HG02852 (cell line): ENCODE data around the gene CIAO3.
A peak's percentile ranks its signal among the peaks of the same experiment; 100 is the strongest.

Experiments used
- ATAC-seq: cut with Tn5 transposase; IDR thresholded peaks from one replicate; pipeline ENCODE4 v1.9.1; 2021; ENCODE audit warnings: mild to moderate bottlenecking, moderate library complexity; ENCODE audit not compliant: unreplicated experiment

Gene CIAO3

DNA sequence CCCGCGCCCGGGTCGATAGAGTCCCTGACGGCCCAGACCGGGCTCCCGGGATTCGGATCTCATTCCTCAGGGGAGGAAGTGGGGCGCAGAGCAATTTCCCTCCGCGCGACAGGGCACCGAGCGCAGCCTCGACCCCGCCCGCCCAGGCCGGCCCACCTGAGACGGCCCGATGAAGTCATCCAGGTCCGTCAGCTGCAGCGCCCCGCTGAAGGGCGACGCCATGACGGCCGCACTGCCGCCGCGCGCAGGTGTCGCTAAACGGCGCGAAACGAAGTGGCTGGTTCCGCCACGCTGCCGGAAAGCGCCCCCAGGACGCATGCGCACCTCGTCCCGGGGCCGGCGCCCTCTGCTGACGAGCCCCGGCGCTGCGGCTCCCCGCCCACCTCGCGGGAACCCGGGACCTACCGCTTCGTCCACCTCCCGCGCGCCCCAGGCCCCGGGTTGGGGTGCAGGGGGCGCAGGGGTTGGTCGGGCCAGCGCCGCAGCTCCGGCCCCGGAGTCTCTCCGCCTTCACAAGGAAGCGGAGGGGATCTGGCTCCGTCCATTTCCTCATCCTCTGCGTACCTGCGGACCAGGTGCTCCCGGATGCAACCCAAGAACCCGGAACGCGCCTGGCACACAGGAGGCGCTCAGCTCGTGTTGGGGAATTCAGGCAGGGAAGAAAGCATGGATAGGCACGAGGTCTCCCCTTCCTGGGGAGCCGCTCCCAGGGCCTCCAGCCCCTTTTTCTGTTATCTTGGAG is at the start of gene CIAO3:
CIAO3 (minus strand) TSS at position 234 of the 742 bp plus-strand sequence; CDS start at position 222, 12 bp downstream.
- ATAC-seq: peak; percentile 60

DNA sequence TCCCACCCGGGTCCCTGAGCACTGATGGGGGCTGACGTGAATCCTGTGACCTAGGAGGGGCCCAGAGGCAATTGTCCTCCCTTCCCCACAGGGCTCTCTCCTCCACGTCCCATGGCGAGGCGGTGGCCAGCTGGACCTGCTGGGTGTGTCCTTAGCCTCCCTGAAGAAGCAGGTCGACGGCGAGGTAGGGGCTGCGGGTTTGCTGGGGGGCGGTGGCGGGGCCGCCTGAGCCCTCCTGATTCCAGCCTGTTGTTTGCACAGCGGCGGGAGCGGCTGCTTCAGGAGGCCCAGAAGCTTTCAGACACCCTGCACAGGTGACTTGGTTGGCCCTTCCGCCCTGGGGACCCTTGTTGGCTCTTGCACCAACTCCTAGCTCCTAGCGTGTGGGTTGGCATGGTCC is 49.3 kb upstream of the CIAO3 start:
- no peak for ATAC-seq

DNA sequence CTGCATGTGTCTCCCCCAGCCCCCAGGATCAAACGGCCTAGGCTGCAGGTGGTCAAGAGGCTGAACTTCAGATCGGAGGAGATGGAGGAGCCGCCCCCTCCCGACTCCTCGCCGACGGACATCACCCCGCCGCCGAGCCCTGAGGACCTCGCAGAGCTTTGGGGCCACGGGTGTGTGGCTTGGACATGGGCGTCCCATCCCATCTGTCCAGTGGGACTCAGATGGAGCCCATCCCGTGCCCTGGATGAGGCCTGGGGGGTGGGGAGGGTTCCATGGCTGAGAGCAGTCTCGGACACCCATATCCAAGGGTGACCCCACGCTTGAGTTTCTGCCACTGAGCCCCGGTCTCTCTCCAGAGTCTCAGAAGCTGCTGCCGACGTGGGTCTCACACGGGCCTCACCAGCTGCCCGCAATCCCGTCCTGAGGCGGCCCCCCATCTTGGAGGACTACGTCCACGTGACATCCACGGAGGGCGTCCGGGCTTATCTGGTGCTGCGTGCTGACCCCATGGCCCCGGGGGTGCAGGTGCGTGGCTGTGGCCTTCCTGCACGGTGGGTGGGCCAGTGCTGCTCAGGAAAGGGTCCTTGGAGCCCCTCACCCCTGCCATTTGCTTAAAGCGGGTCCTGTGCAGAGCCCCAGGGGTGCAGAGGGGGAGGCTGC is 48.5 kb upstream of the CIAO3 start:
- no peak for ATAC-seq

DNA sequence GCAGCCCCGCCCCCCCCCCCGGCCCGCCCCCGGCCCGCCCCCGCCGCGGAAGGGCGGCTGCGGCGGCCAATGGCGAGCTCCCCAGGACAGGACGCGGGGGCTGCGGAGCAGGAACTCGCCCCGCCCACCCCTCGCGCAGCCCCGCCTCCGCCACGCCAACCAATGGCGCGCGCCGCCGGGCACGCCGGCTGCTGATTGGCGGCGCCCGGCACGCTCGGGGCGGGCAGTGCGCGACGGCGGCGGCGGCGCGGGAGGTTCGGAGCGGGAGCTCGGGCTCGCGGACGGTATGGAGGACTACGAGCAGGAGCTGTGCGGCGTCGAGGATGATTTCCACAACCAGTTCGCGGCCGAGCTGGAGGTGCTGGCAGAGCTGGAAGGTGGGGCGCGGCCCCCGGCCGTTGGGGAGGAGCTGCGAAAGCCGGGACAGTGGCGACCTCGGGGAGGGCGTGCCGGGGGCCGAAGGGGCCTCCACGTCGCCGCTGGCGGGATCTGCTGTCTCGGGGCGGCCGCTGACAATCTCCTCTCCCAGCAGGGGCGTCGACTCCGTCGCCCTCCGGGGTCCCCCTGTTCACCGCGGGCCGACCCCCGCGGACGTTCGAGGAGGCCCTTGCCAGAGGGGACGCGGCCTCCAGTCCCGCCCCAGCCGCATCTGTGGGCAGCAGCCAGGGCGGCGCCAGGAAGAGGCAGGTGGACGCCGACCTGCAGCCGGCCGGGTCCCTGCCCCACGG is 47.8 kb upstream of the CIAO3 start, which contains the start of gene CHTF18:
CHTF18 (plus strand) TSS at position 222 of the 728 bp plus-strand sequence; CDS start at position 287, 65 bp downstream.
- peak; percentile 75 for ATAC-seq

DNA sequence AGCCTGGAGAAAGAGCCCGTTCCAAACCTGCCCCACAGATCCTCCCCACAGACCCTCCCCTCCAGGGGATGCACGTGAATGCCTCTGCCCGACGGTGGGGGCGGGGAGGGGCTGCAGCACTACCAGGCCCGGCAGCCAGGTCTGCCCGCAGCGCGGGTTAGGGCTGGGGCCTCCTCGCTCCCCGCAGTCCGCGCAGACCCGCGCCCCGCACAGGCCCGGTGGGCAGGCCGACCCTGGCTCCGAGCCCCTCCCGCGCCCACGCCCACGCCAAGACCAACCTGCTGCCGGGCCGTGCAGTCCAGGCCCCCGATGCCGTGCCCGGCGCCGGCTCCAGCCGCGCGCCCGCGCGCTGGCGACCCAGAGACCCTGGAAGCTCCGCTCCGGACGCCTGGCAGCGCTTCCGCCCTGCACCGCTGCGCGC is 47.2 kb upstream of the CIAO3 start, which contains the start of gene RPUSD1:
RPUSD1 (minus strand) TSS at position 404 of the 421 bp plus-strand sequence. CDS start 644 bp downstream, outside the sequence.
- peak; percentile 16 for ATAC-seq

DNA sequence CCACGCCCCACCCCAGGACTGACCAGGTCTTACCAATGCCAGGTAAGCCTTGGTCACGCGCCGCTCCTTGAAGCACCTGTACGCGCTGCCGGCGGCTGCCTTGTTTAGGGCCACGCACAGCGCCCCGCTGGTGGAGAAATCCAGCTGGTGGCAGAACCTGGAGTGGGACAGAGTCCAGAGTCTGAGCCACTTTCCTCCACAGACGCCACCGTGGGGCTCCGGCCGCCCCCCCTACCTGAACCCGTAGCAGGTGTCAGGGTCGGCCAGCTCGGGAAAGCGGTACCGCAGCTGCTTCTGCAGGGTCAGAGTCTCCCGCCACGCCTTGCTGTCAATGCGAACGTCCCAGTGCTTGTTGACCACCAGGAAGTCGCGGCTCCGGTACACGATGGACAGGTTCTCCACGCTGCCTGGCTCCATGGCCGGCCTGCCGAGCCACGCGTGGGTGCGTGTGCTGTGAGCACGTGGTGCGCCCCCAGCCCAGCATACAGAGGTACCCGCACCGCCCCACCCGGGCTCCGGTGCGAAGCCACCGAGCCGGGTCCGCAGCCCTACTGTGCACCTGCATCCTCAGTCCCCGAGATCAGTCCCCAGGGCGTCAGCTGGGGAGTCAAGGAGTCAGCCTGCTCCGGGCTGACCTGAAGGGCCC is 46.6 kb upstream of the CIAO3 start:
- ATAC-seq: no peak

DNA sequence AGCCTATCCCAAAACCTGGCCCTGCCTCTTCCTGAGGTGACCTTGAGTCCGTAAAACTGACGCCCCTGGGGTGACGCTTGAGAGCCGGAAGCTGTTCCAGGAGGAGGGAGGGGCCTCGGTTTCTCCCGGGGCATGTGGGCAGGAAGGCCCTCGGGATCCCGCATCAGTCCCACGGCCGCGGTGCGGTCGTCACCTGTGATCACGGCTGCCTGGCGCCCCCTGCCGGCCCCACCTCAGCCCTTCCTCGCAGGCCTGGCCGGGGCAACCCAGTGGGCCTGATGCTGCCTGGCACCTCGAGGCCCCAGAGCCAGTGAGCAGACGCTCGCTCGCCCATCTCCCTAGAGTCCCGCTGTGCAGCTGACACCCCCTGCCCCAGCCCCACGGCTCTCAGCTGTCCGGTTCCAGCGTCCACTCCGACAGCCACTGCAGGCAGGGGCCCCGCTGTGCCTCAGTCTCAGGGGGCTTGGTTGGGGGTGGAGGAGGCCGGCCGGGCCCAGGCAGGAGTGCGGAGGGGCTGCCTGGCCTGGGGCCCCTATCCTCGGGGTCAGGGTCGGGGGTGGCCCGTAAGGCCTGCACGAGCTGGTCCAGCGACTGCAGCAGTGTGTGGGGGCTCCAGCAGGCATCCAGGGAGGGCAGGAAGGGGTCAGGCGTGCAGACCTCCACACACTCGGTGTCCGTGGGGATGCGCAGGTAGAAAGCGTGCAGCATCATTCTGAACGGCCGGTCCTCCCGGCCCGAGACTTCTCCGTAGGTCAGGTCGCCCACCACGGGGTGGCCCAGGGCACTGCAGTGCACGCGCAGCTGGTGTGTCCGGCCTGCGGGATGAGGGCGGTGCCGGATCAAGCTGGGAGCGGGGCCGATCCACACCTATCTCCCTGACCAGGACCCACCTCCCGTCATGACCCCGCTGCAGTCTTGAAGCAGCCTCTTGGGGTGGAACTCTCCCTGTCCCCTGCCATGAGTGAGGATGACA is 45.1 kb upstream of the CIAO3 start:
- no peak for ATAC-seq

DNA sequence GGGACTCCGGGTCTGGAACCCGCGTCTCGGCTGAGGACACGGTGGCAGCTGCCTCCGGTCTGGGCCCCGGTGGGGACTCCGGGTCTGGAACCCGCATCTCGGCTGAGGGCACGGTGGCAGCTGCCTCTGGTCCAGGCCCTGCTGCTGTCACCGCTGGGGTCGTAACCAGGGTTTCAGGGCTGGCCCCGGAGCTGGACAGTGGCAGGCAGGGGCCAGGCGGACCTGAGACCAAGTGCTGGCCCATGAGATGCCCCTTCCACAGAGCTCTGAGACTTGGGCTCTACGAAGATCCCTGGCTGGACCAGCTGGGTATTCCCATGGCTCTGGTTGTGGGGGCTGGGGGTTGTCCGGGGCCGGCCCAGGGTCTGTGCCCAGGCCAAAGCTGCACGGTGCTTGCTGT is 43.6 kb upstream of the CIAO3 start:
- no peak for ATAC-seq

DNA sequence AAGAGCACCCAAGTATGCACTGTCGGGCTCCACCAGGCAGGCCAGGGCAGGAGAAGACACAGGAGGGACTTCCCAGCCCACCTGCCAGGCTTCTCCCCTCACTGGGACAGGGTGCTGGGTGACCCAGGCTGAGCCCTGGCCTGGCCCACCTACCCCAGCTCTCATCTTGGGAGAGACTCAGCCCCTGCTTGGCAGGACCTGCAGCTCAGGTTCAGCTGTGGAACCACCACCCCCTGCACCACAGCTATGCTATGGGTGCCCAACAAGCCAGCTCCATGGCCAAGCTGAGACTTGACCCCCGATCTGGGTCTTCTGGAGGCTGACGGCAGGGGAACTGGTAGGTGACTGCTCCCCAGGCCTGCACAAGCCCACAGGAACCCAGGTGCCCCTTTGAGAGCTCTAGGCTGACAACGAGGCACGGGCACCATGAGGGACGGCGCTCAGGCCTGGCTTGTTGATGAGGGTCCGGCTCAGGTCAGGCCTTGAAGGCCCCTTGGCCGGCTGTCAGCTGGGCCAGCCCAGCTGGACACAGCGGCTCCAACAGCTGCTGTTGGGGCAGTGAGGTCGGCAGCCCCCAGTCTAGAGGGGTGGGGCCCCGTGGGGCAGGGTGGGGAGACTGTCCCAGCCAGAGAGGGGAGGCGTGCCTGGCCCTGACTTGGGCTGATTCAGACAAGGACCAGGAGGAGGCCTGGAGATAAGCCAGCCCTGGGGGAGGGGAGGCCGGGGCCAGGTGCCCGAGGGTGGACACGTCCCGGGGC is 42.8 kb upstream of the CIAO3 start:
- no peak for ATAC-seq

DNA sequence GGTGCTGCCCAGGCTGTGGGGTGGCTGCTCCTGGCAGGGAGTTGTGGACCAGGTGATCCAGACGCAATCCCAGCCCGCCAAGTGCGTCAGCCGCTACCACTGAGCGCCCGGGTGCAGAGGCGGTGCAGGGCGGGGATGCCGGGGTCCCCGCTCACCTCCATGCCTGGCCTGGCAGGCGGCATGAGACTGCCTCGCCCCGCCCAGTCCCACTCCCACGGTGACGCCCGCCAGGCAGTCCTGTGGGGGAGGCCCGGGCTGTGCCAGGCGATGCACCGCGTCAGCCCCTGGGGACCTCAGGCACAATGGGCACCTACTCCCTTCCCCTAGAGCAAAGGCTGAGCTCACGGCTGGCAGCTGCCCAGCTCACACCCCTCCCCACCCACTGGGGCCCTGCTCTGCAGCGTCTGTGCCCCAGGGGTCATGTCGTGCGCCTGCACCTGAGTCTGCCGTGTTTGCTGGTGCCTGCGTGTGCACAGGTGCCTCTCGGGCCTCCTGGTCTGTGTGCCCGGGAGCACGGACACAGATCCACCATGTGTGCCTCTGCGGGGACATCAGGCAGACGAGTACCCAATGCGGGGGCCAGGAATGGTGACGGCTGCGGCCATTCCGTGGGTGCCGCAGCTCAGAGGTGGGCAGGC is 42.1 kb upstream of the CIAO3 start:
- ATAC-seq: no peak

DNA sequence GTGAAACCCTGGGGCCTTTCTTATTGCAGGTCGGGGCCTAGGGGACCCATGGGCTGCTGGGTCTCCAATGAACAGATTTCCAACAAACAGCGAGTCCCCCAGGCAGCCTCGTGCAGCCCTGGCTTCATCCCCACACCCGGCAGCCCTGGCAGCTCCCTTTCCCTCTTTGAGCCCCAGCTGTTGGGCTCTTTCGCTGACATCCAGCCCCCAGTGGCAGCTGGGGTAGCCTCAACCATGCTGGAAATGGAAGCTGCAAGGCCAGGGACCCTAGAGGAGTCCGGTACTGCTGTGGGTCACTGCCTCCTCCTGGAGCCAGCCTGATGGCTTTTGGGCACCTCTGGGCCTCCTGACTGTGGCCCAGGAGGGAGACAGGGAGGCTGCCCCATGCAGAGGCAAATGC is 41.5 kb upstream of the CIAO3 start:
- ATAC-seq: no peak

DNA sequence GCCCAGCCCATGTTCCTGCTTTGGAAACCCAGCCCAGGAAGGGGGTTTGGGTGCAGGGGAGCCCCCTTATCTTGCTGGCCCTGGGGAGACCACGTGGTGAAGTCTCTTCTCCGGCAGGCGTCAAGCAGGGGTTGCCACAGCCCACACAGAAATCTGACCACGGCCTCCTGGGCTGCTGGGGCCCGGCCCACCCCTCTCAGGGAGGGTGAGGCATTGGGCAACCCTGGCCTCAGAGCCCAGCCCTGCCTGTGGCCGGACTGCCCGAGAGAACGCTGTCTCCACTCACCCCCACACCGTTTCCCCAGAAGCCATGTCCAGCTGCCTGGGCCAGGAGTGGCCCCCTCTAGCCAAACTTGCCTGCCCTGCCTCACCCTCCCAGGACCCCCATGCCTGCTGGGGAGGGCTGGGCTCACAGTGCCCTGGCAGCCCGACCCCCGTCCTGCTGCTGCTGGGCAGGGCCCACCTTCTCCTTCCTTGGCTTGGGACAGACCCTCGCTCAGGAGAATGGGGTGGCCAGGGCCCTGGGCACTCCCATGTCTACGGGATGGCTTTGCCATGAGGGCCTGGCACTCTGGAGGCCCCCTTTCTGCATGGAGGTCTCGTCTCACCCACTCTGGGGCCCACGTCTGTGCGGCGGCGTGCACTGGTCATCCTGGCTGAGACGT is 40.7 kb upstream of the CIAO3 start:
- ATAC-seq: no peak

DNA sequence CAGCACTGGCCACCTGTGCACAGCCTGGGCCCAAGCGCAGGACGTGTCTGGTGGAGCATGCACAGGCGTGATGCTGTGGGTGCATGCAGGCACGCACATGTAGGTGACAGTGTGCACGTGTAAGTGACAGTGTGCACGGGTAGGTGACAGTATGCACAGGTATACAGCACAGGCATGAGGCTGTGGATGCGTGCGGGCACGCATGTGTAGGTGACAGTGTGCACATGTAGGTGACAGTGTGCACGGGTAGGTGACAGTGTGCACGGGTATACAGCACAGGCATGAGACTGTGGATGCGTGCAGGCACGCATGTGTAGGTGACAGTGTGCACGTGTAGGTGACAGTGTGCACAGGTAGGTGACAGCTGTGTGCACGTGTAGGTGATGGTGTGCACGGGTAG is 39.5 kb upstream of the CIAO3 start:
- no peak for ATAC-seq

DNA sequence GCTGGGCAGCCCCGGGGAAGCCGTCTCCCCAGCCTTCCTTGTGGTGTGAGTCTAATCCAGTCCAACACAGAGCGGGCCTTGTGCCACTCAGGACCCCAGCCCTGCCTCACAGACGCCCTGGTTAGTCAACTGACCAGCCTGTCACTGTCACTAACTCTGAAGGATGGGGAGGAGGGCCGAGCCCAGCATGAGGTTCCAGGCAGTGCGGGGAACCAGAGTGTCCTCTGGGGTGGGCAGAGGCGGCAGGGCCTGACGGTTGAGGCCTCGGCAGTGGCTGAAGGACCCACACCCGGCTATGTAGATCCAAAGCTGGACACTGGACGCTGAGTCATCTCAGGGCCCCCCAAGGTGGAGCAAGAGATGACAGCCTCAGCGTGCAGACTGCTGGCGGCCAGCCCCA is 38.8 kb upstream of the CIAO3 start:
- ATAC-seq: no peak

DNA sequence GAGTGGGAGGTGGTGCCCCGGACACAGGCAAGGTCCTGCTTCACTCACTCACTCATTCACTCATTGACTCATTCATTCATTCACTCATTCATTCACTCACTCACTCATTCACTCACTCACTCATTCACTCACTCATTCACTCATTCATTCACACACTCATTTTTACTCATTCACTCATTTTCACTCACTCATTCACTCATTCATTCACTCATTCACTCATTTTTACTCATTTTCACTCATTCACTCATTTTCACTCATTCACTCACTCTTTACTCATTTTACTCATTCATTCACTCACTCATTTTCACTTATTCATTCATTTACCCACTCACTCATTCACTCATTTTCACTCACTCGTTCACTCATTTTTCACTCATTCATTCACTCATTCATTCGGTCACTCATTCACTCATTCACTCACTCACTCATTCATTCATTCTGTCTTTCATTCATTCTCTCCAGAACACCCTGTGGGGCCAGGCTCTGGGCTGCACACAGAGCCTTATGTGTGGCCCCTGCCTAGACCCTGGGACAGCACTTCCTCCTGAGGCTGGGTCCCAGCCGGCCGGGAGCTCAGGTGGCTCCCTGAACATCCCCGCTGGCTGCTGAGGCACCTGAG is 38.2 kb upstream of the CIAO3 start:
- no peak for ATAC-seq

DNA sequence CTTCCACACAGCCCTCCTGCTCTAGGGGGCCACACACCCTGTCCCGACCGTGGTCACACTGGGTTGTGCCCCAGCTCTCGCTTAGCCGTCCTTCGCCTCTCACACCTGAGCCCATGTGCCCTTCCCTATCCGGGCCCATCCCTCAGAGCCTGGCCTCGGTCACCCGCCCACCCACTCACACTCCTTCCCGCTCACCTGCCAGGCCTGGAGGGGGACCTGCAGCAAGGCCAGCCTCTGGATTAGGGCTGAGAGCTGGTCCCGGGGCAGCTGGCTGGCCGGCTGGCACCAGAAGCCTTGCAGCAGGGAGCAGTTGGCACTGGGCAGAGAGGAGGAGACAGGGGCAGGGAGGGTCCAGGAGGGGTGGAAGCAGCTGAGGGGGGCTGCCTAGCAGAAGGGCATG is 37.6 kb upstream of the CIAO3 start:
- ATAC-seq: no peak

DNA sequence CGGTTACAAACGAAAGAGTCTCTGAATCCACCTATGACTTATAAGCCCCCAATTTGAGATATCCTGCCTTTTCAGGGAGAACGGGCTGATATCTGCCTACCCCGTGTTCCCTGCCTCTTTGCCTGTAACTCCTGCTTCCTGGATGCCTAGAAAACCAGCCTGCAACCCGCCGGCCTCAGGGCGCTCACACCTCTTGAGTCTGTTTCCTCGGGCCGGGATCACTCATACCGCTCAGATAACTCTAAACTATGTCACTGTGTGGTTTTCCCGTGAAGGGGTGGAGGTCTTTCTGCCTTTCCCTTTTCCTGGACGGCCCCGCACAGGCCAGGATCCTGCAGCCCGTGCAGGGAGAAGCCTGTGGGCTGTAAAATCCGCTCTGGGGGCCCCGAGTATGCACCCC is 37.0 kb upstream of the CIAO3 start:
- no peak for ATAC-seq

DNA sequence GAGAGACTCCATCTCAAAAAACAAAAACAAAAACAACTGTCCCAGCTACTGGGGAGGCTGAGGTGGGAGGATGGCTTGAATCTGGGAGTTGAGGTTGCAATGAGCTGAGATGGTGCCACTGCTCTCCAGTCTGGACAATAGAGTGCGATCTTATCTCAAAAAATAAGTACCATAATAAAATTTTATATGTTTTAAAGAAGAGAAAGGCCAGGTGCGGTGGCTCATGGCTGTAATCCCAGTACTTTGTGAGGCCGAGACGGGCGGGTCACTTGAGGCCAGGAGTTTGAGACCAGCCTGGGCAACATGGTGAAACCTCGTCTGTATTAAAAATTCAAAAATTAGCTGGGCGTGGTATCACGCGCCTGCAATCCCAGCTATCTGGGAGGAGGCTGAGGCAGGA is 36.0 kb upstream of the CIAO3 start:
- ATAC-seq: no peak
